Hepatocyte (in vitro differentiated cells): ENCODE results near the gene CLEC18A. TPM values are rescaled to one million over a fixed set of nuclear protein-coding genes. Genes with fewer than 3 reads are reported as not detected.

Source experiments
- DNase-seq: peaks from one replicate; pipeline ENCODE4 v3.0.0-alpha.2; 2016; ENCODE audit warnings: low spot score
- H2AFZ ChIP-seq: fragments of 200-600 bp; sonication (generic); 2 replicates; pipeline ENCODE4 v1.6.0; 2016; ENCODE audit warnings: antibody characterized with exemption, mild to moderate bottlenecking
- H3K27ac ChIP-seq: fragments of 200-600 bp; sonication (generic); 2 replicates; pipeline ENCODE4 v1.5.1; 2016; ENCODE audit warnings: mild to moderate bottlenecking
- H3K27me3 ChIP-seq: fragments of 200-600 bp; sonication (generic); 2 replicates; pipeline ENCODE4 v1.6.1; 2016
- H3K36me3 ChIP-seq: fragments of 200-600 bp; sonication (generic); replicated peaks from 2 replicates; pipeline ENCODE4 v1.5.1; 2016; ENCODE audit warnings: low read depth; ENCODE audit not compliant: insufficient read depth
- H3K4me1 ChIP-seq: fragments of 200-600 bp; sonication (generic); 2 replicates; pipeline ENCODE4 v1.5.1; 2016; ENCODE audit warnings: mild to moderate bottlenecking, moderate library complexity; ENCODE audit not compliant: insufficient read depth
- H3K4me2 ChIP-seq: fragments of 200-600 bp; sonication (generic); 2 replicates; pipeline ENCODE4 v1.6.0; 2016
- H3K4me3 ChIP-seq: fragments of 200-600 bp; sonication (generic); 2 replicates; pipeline ENCODE4 v1.5.1; 2016; ENCODE audit warnings: mild to moderate bottlenecking
- H3K79me2 ChIP-seq: fragments of 200-600 bp; sonication (generic); 2 replicates; pipeline ENCODE4 v1.6.0; 2017; ENCODE audit warnings: mild to moderate bottlenecking
- H3K9me2 ChIP-seq: fragments of 200-600 bp; sonication (generic); replicated peaks from 2 replicates; pipeline ENCODE4 v1.6.0; 2017; ENCODE audit warnings: mild to moderate bottlenecking; ENCODE audit not compliant: insufficient read depth
- H3K9me3 ChIP-seq: fragments of 200-600 bp; sonication (generic); 2 replicates; pipeline ENCODE4 v1.5.1; 2016; ENCODE audit warnings: low read depth, mild to moderate bottlenecking
- H4K20me1 ChIP-seq: fragments of 200-600 bp; sonication (generic); 2 replicates; pipeline ENCODE4 v1.6.0; 2016; ENCODE audit warnings: mild to moderate bottlenecking; ENCODE audit not compliant: insufficient read depth, poor library complexity, severe bottlenecking
- CTCF ChIP-seq: fragments of 200-600 bp; sonication (generic); IDR thresholded peaks from 2 replicates; pipeline ENCODE4 v1.5.1; 2016; ENCODE audit warnings: antibody characterized with exemption, mild to moderate bottlenecking; ENCODE audit not compliant: poor library complexity
- EZH2 ChIP-seq: fragments of 200-600 bp; sonication (generic); IDR thresholded peaks from 2 replicates; pipeline ENCODE4 v1.6.1; 2016; ENCODE audit warnings: antibody characterized with exemption, mild to moderate bottlenecking, borderline replicate concordance
- EZH2phosphoT487 ChIP-seq: fragments of 200-600 bp; sonication (generic); IDR thresholded peaks from one replicate; pipeline ENCODE4 v1.6.1; 2018; ENCODE audit warnings: antibody characterized with exemption, mild to moderate bottlenecking, low read depth, moderate library complexity; ENCODE audit not compliant: unreplicated experiment, severe bottlenecking
- WGBS: methylation state at CpG from one replicate; pipeline ENCODE4 v1.1.6; 2016; ENCODE audit warnings: low lambda C conversion rate; ENCODE audit errors: missing lambda C conversion rate; 5-methylcytosine and 5-hydroxymethylcytosine counted together
- polyA plus RNA-seq: library from polyadenylated mRNA; unstranded; fragments of >200 nt; fragmentation: Nextera tagmentation; extraction: Ambion mirVana; gene quantifications from 2 replicates; pipeline ENCODE4 v1.2.1, GENCODE V29; 2016
- total RNA-seq: library from RNA; depleted of rRNA; stranded (reverse); fragments of >200 nt; gene quantifications from 2 replicates; pipeline ENCODE4 v1.2.3, GENCODE V29; 2014

The CLEC18A gene
- total and polyA plus RNA-seq, 2 experiments from 2014 or later, result 0.37 to 1.9 TPM

- Histone ChIP-seq H3K27ac (peak overlapping the region; percentile 86), H3K4me2 (peak overlapping the region; percentile 68), H3K9me3 (no peaks in the 10 kb centered on the region), H2AFZ (no peak overlapping the region), H3K36me3 (no peaks in the 10 kb centered on the region), H4K20me1 (no peaks in the 10 kb centered on the region), H3K9me2 (no peaks in the 10 kb centered on the region), H3K27me3 (no peaks in the 10 kb centered on the region), H3K4me1 (peaks cover 16% of the 10 kb centered on the region), H3K4me3 (no peak overlapping the region), H3K79me2 (no peaks in the 10 kb centered on the region)
- no peak for DNase-seq
- 90% methylated on average over 1 of the region's 1 CpG for WGBS
- TF ChIP-seq EZH2 (no peak), CTCF (no peak), EZH2phosphoT487 (no peak)
These were observed 32.9 kb upstream of the CLEC18A start for GRCh38 chr16:69918241-69918640.

- Histone ChIP-seq H4K20me1 (no peaks in the 10 kb centered on the region), H3K4me3 (no peak overlapping the region), H3K9me2 (no peaks in the 10 kb centered on the region), H3K36me3 (no peaks in the 10 kb centered on the region), H3K4me1 (peaks cover 24% of the 10 kb centered on the region), H2AFZ (no peak overlapping the region), H3K9me3 (no peaks in the 10 kb centered on the region), H3K79me2 (no peaks in the 10 kb centered on the region), H3K27ac (no peak overlapping the region), H3K4me2 (no peak overlapping the region), H3K27me3 (no peaks in the 10 kb centered on the region)
- TF ChIP-seq EZH2phosphoT487 (no peak), EZH2 (no peak), CTCF (no peak)
- DNase-seq, result no peak
- 98% methylated on average over 2 of the region's 2 CpGs for WGBS
These were observed 30.0 kb upstream of the CLEC18A start for GRCh38 chr16:69921127-69921526.

GRCh38 chr16:69922200-69922599, 28.9 kb upstream of the CLEC18A start:
- Histone ChIP-seq H3K27me3 (no peaks in the 10 kb centered on the region), H3K79me2 (no peaks in the 10 kb centered on the region), H3K9me2 (no peaks in the 10 kb centered on the region), H2AFZ (no peak overlapping the region), H4K20me1 (no peaks in the 10 kb centered on the region), H3K27ac (no peak overlapping the region), H3K36me3 (no peaks in the 10 kb centered on the region), H3K9me3 (no peaks in the 10 kb centered on the region), H3K4me3 (no peak overlapping the region), H3K4me2 (no peak overlapping the region), H3K4me1 (peaks cover 21% of the 10 kb centered on the region)
- DNase-seq, result no peak
- WGBS, result 93% methylated on average over 6 of the region's 6 CpGs
- TF ChIP-seq EZH2phosphoT487, result no peak
- no peak for TF ChIP-seq EZH2
- TF ChIP-seq CTCF, result no peak
